ENCODE data around the gene PRM1. TPM values are rescaled to one million over a fixed set of nuclear protein-coding genes. Genes with fewer than 3 reads are reported as not detected.

The PRM1 gene
- total and polyA plus RNA-seq, 2 of the 8 experiments (the other 6 are each of a cell fraction or from before 2014, with no cell fraction given) = 0.54 to 0.82 TPM

DNA sequence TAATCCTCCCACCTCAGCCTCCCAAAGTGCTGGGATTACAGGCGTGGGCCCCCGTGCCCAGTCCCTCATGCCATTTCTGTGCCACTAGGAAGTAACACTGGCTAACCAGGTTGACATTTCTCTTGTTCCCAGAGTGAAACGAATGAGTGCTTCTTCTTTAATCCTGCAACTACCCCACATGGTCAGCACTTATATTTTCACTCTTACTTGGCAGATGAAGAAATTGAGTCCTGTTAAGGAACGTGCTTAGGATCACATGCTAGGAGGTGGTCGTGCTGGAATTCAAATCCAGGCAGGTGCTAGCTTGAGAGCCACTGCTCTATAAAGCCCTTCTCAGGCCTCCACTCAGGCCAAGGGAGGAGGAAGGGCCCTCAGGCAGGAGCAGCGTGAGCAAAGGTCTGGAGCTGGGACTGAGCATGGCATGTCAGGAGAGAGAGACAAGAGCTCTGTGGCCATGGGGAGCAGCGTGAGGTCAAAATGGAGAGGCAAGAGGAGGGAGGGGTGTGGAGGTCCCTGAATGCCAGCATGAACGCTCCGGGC is 45.7 kb upstream of the PRM1 start (continued):
- TF ChIP-seq, protein P1, sequence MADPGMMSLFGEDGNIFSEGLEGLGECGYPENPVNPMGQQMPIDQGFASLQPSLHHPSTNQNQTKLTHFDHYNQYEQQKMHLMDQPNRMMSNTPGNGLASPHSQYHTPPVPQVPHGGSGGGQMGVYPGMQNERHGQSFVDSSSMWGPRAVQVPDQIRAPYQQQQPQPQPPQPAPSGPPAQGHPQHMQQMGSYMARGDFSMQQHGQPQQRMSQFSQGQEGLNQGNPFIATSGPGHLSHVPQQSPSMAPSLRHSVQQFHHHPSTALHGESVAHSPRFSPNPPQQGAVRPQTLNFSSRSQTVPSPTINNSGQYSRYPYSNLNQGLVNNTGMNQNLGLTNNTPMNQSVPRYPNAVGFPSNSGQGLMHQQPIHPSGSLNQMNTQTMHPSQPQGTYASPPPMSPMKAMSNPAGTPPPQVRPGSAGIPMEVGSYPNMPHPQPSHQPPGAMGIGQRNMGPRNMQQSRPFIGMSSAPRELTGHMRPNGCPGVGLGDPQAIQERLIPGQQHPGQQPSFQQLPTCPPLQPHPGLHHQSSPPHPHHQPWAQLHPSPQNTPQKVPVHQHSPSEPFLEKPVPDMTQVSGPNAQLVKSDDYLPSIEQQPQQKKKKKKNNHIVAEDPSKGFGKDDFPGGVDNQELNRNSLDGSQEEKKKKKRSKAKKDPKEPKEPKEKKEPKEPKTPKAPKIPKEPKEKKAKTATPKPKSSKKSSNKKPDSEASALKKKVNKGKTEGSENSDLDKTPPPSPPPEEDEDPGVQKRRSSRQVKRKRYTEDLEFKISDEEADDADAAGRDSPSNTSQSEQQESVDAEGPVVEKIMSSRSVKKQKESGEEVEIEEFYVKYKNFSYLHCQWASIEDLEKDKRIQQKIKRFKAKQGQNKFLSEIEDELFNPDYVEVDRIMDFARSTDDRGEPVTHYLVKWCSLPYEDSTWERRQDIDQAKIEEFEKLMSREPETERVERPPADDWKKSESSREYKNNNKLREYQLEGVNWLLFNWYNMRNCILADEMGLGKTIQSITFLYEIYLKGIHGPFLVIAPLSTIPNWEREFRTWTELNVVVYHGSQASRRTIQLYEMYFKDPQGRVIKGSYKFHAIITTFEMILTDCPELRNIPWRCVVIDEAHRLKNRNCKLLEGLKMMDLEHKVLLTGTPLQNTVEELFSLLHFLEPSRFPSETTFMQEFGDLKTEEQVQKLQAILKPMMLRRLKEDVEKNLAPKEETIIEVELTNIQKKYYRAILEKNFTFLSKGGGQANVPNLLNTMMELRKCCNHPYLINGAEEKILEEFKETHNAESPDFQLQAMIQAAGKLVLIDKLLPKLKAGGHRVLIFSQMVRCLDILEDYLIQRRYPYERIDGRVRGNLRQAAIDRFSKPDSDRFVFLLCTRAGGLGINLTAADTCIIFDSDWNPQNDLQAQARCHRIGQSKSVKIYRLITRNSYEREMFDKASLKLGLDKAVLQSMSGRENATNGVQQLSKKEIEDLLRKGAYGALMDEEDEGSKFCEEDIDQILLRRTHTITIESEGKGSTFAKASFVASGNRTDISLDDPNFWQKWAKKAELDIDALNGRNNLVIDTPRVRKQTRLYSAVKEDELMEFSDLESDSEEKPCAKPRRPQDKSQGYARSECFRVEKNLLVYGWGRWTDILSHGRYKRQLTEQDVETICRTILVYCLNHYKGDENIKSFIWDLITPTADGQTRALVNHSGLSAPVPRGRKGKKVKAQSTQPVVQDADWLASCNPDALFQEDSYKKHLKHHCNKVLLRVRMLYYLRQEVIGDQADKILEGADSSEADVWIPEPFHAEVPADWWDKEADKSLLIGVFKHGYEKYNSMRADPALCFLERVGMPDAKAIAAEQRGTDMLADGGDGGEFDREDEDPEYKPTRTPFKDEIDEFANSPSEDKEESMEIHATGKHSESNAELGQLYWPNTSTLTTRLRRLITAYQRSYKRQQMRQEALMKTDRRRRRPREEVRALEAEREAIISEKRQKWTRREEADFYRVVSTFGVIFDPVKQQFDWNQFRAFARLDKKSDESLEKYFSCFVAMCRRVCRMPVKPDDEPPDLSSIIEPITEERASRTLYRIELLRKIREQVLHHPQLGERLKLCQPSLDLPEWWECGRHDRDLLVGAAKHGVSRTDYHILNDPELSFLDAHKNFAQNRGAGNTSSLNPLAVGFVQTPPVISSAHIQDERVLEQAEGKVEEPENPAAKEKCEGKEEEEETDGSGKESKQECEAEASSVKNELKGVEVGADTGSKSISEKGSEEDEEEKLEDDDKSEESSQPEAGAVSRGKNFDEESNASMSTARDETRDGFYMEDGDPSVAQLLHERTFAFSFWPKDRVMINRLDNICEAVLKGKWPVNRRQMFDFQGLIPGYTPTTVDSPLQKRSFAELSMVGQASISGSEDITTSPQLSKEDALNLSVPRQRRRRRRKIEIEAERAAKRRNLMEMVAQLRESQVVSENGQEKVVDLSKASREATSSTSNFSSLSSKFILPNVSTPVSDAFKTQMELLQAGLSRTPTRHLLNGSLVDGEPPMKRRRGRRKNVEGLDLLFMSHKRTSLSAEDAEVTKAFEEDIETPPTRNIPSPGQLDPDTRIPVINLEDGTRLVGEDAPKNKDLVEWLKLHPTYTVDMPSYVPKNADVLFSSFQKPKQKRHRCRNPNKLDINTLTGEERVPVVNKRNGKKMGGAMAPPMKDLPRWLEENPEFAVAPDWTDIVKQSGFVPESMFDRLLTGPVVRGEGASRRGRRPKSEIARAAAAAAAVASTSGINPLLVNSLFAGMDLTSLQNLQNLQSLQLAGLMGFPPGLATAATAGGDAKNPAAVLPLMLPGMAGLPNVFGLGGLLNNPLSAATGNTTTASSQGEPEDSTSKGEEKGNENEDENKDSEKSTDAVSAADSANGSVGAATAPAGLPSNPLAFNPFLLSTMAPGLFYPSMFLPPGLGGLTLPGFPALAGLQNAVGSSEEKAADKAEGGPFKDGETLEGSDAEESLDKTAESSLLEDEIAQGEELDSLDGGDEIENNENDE (IDR thresholded peaks at IDR 0.05; ENCODE audit: insufficient replicate concordance, low read length) = no peak

Data from H1 (cell line).